ENCODE measurements around the gene OCEL1.

The OCEL1 gene, protein sequence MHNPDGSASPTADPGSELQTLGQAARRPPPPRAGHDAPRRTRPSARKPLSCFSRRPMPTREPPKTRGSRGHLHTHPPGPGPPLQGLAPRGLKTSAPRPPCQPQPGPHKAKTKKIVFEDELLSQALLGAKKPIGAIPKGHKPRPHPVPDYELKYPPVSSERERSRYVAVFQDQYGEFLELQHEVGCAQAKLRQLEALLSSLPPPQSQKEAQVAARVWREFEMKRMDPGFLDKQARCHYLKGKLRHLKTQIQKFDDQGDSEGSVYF

GRCh38 chr19:17226002-17226933 lies at the start of gene OCEL1:
OCEL1 (plus strand) TSS chr19:17226226; CDS start chr19:17226248, 22 bp downstream.
- TF ChIP-seq CTCF (IDR thresholded peaks at IDR 0.05) (no peak), ZFX (IDR thresholded peaks at IDR 0.05; ENCODE audit: borderline replicate concordance) (no peak)
- peak within 1 kb of the TSS; percentile 92 for H3K27ac ChIP-seq

DNA sequence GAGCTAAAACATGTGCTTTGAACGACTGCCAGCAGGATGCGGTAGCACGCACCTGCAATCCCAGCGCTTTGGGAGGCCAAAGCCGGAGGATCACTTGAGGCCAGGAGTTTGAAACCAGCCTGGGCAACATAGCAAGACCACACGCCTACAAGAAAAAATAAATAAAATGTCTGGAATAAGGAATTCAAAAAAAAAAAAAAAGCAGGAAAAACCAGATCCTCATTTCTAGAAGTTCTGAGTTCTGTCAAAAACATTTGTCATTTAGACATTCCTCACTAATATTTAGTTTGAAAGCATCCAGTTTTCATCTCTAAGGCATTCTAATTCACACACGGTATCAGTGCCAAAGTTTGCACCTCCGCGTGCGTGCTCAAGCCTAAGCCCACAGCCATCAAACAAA lies 47.7 kb upstream of the OCEL1 start:
- no peak overlapping the region for H3K27ac ChIP-seq
- TF ChIP-seq ZFX (IDR thresholded peaks at IDR 0.05; ENCODE audit: borderline replicate concordance): no peak
- TF ChIP-seq CTCF (IDR thresholded peaks at IDR 0.05): no peak

DNA sequence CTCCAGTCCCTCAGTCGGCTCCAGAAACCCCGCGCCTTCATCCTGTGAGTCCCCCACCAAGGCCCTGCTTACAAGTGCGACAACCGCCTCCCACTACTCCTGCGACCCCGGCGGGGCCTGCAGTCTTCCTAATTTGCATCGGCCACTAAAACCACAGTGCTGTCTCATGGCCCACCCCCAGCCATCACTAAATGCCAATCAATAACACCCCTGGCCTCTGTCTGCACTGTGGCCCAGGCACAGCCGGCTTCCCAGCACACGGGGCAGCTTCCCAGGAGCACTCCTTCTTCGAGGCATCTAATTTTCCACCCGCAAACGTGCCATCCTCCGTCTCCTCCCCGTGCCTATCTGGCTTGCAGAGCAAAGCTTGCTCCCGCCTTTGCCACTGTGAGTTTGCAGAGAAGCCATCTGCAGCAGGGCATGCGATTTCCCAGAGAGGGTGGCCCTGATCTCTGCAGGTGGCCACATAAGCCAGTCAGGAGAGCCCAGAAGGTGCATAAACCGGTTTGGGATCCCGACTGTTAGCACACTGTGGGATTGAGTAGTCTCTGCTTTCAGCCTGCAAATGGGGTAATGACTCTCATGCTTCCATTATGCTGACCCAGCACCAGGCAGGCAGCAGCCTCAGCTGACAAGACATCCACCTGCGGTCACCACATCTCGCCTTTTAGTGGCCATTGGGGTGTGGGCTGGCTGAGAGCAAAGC lies 44.9 kb upstream of the OCEL1 start:
- TF ChIP-seq ZFX (IDR thresholded peaks at IDR 0.05; ENCODE audit: borderline replicate concordance): no peak
- no peak for TF ChIP-seq CTCF (IDR thresholded peaks at IDR 0.05)
- H3K27ac ChIP-seq: no peak overlapping the region

GRCh38 chr19:17183271-17183761 lies 42.7 kb upstream of the OCEL1 start:
- TF ChIP-seq ZFX (IDR thresholded peaks at IDR 0.05; ENCODE audit: borderline replicate concordance): no peak
- no peak for TF ChIP-seq CTCF (IDR thresholded peaks at IDR 0.05)
- no peak overlapping the region for H3K27ac ChIP-seq

DNA sequence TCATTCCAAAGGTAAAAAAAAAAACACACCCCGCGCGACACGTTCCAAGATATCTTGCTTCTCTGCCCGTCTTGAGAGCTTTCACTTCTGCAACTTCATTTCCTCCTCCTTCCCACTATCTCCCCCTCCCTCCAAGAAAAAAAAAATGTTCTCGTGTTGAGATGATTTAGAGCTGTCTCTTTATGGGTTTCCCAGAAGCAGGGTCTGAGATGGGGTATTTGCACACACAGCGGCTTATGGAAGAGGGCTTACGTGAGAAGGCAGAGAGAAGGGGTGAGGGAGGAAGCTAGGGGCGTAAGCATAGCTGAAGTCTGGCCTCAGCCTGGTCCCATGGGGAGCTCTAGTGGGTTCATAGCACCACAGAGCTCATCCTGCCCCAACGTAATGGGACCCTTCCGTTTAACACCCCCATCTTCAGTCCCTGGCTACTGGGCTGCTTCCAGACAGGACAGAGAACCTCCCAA lies 42.1 kb upstream of the OCEL1 start:
- H3K27ac ChIP-seq: no peak overlapping the region
- TF ChIP-seq ZFX (IDR thresholded peaks at IDR 0.05; ENCODE audit: borderline replicate concordance) (no peak), CTCF (IDR thresholded peaks at IDR 0.05) (no peak)

GRCh38 chr19:17184371-17184841 lies 41.6 kb upstream of the OCEL1 start:
- no peak overlapping the region for H3K27ac ChIP-seq
- no peak for TF ChIP-seq CTCF (IDR thresholded peaks at IDR 0.05)
- no peak for TF ChIP-seq ZFX (IDR thresholded peaks at IDR 0.05; ENCODE audit: borderline replicate concordance)

All from 22Rv1 (cell line).